ENCODE measurements around the gene RAPGEF1.

Gene RAPGEF1

GRCh38 chr9:131700765-131701435 is 39.0 kb downstream of the RAPGEF1 start:
- no peak overlapping the region for H3K4me3 ChIP-seq (ENCODE audit: low read depth, low read length)
- TF ChIP-seq, protein P1, sequence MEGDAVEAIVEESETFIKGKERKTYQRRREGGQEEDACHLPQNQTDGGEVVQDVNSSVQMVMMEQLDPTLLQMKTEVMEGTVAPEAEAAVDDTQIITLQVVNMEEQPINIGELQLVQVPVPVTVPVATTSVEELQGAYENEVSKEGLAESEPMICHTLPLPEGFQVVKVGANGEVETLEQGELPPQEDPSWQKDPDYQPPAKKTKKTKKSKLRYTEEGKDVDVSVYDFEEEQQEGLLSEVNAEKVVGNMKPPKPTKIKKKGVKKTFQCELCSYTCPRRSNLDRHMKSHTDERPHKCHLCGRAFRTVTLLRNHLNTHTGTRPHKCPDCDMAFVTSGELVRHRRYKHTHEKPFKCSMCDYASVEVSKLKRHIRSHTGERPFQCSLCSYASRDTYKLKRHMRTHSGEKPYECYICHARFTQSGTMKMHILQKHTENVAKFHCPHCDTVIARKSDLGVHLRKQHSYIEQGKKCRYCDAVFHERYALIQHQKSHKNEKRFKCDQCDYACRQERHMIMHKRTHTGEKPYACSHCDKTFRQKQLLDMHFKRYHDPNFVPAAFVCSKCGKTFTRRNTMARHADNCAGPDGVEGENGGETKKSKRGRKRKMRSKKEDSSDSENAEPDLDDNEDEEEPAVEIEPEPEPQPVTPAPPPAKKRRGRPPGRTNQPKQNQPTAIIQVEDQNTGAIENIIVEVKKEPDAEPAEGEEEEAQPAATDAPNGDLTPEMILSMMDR (IDR thresholded peaks at IDR 0.05; ENCODE audit: low read depth, low read length) = no peak

- TF ChIP-seq, protein P1 (IDR thresholded peaks at IDR 0.05; ENCODE audit: low read depth, low read length) = no peak
- no peak overlapping the region for H3K4me3 ChIP-seq (ENCODE audit: low read depth, low read length)
Measured at GRCh38 chr9:131700076-131700475, 39.8 kb downstream of the RAPGEF1 start.

DNA sequence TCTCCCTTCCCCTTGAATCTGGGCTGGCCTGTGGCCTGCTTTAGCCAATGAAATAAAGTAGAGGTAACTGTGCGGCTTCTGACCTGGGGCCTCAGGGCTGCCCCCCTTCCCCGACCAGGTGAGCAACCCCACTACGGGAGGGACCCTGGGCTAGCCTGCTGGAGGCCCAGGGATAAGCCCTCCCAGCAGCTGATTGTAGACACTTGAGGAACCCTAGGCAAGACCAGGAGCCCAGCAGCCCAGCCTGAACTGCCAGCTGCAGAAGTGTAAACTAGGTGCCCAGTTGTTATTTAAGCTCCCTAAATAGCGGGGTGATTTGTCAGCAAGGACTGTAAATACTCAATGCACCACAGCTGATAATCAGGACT is 41.3 kb downstream of the RAPGEF1 start:
- H3K4me3 ChIP-seq (ENCODE audit: low read depth, low read length) = no peak overlapping the region
- TF ChIP-seq, protein P1 (IDR thresholded peaks at IDR 0.05; ENCODE audit: low read depth, low read length) = no peak

DNA sequence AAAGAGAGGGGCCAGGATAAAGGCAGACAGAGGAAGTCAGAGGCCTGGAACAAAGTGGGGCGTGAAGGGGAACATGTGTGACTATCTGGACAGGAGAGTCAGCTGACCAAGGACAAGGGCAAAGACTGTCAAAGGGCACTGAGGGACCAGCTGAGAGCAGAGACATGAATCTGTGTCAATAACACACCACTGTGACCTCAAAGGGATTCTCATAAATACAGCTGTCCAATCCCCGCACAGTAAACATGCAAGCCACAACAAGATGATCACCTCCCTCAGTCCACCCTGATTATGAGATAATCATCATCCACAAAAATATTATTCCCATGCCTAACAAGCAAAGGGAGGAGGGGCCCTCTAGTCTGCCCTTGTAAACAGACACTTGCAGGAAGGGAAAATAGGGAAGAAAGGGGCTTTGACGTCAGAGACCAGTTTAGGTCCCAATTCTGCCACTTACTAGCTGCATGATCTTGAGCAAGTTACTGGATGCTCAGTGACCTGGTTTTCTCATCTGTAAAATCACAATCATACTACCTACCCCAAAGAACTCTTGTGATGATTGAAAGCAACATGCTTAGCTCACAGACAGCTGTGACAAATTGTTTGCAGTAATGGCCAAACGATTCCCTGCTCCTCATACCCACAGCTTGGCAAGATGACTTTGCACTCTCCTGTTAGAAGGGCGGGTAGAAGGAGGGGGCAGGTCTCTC is 41.8 kb downstream of the RAPGEF1 start:
- TF ChIP-seq, protein P1 (IDR thresholded peaks at IDR 0.05; ENCODE audit: low read depth, low read length) = no peak
- H3K4me3 ChIP-seq (ENCODE audit: low read depth, low read length) = no peak overlapping the region

- TF ChIP-seq, protein P1 (IDR thresholded peaks at IDR 0.05; ENCODE audit: low read depth, low read length) = no peak
- H3K4me3 ChIP-seq (ENCODE audit: low read depth, low read length) = no peak overlapping the region
Measured at GRCh38 chr9:131697097-131697496, 42.8 kb downstream of the RAPGEF1 start.

DNA sequence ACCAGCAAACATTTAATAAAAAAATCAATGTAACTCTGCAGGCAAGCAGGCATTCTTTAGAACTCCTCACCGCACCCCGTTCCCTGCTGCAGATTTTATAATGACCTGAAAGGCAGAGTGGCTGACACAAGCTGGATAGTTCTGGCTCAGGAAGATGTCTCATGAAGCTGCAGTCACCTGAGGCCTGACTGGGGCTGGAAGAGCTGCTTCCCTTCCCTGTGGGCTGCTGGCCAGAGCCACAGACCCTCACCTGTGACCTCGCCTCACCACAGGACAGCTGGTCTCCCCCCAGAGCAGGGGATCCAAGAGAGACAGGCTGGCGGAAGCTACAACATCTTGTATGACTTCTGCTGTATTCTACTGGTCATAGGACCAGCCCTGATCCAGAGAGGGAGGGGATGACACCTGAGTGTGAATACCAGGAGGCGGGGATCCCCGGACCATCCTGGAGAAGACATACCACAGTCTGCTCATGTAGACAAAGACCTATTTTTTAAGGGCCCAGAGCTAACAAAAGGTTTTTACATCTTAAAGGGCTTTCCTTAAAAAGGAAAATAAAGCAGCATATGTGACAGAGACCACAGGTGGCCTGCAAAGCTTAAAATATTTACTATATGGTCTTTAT is 43.9 kb downstream of the RAPGEF1 start:
- TF ChIP-seq, protein P1 (IDR thresholded peaks at IDR 0.05; ENCODE audit: low read depth, low read length) = no peak
- H3K4me3 ChIP-seq (ENCODE audit: low read depth, low read length) = no peak overlapping the region

GRCh38 chr9:131695366-131695765 is 44.5 kb downstream of the RAPGEF1 start:
- TF ChIP-seq, protein P1 (IDR thresholded peaks at IDR 0.05; ENCODE audit: low read depth, low read length) = no peak
- H3K4me3 ChIP-seq (ENCODE audit: low read depth, low read length) = no peak overlapping the region
